ENCODE results near the gene ITPR2.
"Not testable (repeated sequence)": the region's sequence is repeated elsewhere in the genome, so short reads cannot be mapped to it uniquely, and the experiment has no call there.

Gene ITPR2

DNA sequence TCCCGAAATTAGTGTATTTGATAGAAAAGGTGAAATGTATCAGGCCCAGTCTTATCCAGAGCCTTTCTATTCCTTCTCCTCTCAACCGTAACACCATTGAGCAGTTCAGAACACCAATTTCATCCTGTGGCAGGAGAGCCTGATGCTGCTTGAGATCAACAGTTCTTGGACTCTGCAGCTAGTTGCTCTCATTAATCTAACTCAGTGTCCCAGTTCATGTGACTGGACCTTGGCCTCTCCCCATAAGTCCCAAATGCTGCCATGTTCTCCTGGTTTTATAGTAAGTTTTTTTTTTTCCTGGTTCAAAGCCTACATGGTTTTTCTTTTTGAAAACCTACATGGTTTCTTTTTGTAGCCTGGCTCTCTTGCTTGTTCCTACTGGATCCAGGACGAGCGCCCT is 293.9 kb downstream of the ITPR2 start:
- Mint-ChIP-seq H3K4me3 (no peak overlapping the region), H3K27ac (no peak overlapping the region), H3K27me3 (no peaks in the 10 kb centered on the region), H3K4me1 (no peaks in the 10 kb centered on the region), H3K9me3 (peaks cover 0 to 4% of the 10 kb centered on the region in 2 donors)
- DNase-seq: no peak
- ATAC-seq: no peak

DNA sequence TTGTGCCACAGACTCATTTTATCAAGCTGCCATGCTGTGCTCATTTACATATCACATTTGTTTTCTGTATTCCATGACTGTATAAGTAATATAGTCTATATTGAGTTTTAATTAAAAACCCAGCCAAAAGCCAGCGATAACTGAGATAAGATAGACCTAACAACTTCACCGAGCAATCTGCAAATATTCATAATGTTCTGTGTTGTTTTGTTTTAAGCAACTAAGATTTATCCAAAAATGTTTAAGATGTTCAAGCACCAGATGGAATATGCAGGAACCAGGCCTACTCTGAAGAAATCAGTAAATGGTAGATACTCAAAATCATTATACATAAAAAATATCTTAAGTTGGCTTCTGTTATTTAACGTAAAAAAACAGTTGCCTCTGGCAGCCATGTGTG is 295.3 kb downstream of the ITPR2 start:
- no peak for ATAC-seq
- Mint-ChIP-seq H3K27me3 (no peaks in the 10 kb centered on the region), H3K9me3 (peaks cover 0 to 4% of the 10 kb centered on the region in 2 donors), H3K4me3 (no peak overlapping the region), H3K27ac (no peak overlapping the region), H3K4me1 (no peaks in the 10 kb centered on the region)
- no peak for DNase-seq

DNA sequence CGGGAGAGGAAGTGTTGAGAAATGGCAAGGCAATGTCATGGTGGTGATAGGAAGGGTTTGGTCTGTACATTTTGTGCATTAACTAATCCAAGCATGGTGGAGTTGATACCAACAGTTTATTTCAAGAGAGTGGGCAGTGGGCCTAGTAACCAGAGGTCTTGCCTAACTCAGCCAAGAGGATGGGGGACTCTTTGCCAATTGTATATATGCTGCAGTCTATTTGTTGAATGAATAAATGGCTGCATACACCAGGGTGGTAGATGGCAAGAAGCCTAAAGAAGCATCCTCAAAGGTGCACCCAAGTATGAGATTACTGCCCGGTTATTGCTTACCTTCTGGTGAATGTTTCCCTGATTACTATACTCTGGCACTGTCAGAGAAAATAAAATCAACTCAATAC is 295.9 kb downstream of the ITPR2 start:
- H3K4me3 Mint-ChIP-seq: no peak overlapping the region
- H3K9me3 Mint-ChIP-seq: peaks cover 0 to 4% of the 10 kb centered on the region in 2 donors
- H3K4me1 Mint-ChIP-seq: no peaks in the 10 kb centered on the region
- ATAC-seq: no peak
- H3K27ac Mint-ChIP-seq: no peak overlapping the region
- no peaks in the 10 kb centered on the region for H3K27me3 Mint-ChIP-seq
- no peak for DNase-seq

- no peak overlapping the region for H3K27ac Mint-ChIP-seq
- H3K4me3 Mint-ChIP-seq: no peak overlapping the region
- no peaks in the 10 kb centered on the region for H3K27me3 Mint-ChIP-seq
- DNase-seq (no peak), ATAC-seq (no peak)
- H3K4me1 Mint-ChIP-seq: no peaks in the 10 kb centered on the region
- peaks cover 0 to 4% of the 10 kb centered on the region in 2 donors for H3K9me3 Mint-ChIP-seq
Measured at GRCh38 chr12:26535826-26536225, 297.2 kb downstream of the ITPR2 start.

DNA sequence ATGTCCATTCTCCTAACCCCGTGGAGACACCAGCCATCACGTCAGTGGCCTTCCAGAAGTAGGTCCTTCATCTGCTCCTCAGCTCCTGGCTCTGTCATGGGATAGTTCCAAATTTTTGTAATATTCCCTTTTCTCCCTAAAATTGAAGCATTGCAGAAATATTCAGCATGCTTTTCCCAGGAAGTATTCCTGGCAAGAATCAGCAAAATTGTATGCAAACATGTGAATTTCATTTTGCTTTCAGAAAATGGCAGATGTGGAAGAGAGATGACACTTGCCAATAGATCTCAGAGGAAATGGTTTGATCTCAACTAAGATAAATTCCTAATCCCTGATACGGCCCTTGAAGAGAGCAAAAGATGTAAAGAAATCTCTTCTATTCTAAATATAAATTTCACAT is 298.9 kb downstream of the ITPR2 start:
- H3K4me1 Mint-ChIP-seq: no peaks in the 10 kb centered on the region
- no peak overlapping the region for H3K27ac Mint-ChIP-seq
- H3K9me3 Mint-ChIP-seq: peaks cover 3 to 5% of the 10 kb centered on the region in 2 donors
- H3K27me3 Mint-ChIP-seq: no peaks in the 10 kb centered on the region
- ATAC-seq: no peak
- no peak for DNase-seq
- no peak overlapping the region for H3K4me3 Mint-ChIP-seq

- Mint-ChIP-seq H3K9me3 (peaks cover 9 to 10% of the 10 kb centered on the region in 2 donors), H3K4me1 (no peaks in the 10 kb centered on the region), H3K4me3 (no peak overlapping the region), H3K27ac (no peak overlapping the region), H3K27me3 (no peaks in the 10 kb centered on the region)
- DNase-seq: no peak
- ATAC-seq: no peak
Measured at GRCh38 chr12:26533211-26533610, 299.8 kb downstream of the ITPR2 start.

- Mint-ChIP-seq H3K27me3 (no peaks in the 10 kb centered on the region), H3K9me3 (peaks cover 18 to 24% of the 10 kb centered on the region in 2 donors), H3K27ac (no peak overlapping the region), H3K4me3 (no peak overlapping the region), H3K4me1 (no peaks in the 10 kb centered on the region)
- DNase-seq: no peak
- ATAC-seq: no peak
Measured at GRCh38 chr12:26530461-26530860, 302.5 kb downstream of the ITPR2 start.

DNA sequence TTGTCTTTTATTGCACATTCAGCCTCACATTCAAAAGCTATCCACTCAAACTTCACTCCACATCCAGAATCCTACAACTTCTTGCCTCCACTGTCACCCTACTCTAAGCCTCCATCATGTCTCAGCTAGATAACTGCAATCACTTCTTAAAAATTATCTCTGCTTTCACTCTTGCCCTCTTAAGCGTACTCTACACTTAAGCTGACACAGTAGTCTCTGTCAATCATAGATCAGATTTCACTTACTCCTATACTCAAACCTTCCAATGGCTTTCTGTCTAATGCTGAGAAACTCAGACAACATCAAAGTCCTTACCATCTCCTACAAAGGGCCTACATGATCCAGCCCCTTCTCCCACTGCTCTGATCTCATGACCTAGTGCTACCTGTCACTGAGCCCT is 304.1 kb downstream of the ITPR2 start:
- H3K27me3 Mint-ChIP-seq: no peaks in the 10 kb centered on the region
- H3K27ac Mint-ChIP-seq: peak overlapping the region in 1 of 2 donors; percentile 12
- no peaks in the 10 kb centered on the region for H3K4me1 Mint-ChIP-seq
- DNase-seq: no peak
- no peak for ATAC-seq
- peaks cover 20 to 27% of the 10 kb centered on the region in 2 donors for H3K9me3 Mint-ChIP-seq
- H3K4me3 Mint-ChIP-seq: no peak overlapping the region

DNA sequence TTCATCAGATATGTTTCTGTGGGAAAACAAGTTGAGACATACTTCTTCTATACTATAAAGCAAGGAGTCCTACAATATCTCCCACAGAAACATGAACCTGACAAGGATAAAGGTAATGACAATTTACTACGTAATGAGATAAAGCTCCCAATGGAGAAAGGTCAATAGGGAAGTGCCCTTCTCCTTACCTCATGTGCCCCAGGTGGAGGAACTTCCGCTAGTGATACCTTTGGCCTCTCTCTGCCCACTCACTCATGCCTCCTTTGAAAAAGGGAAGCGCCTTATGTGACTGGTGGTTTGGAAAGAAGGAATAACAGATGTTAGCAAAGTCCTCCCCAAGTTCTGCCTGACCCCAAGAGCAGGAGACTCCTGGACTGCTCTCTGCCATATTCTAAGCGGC is 305.3 kb downstream of the ITPR2 start:
- H3K27ac Mint-ChIP-seq: no peak overlapping the region
- no peaks in the 10 kb centered on the region for H3K27me3 Mint-ChIP-seq
- no peaks in the 10 kb centered on the region for H3K4me1 Mint-ChIP-seq
- H3K9me3 Mint-ChIP-seq: peaks cover 20 to 27% of the 10 kb centered on the region in 2 donors
- H3K4me3 Mint-ChIP-seq: no peak overlapping the region
- ATAC-seq (no peak), DNase-seq (no peak)

DNA sequence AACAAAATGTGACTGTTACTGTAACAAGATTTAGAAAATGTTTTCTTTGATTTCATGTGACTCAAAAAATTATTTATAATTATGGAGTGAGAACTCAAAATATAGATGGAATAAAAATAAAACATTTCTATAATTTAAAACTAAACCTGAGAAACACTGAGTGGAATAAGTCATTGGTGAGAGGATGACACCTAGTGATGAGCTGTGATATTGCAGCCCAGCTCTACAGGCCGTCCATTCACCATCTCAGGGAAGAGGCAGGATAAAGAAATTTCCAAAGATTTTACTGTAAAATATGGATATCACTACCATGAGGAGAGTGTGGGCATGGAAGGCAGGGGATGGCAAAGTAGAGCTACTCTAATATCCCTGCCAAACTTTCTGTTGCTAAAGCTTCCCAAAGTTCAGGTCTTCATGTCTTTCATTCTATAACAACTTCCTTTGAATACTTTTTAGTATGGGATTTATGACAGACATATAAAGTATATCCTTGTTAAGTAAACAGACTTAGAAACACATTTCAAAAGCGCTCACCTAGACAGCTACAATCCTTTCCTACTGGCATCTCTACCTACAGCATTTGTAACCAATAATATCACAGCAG is 308.0 kb downstream of the ITPR2 start:
- H3K27me3 Mint-ChIP-seq: no peaks in the 10 kb centered on the region
- ATAC-seq (no peak), DNase-seq (no peak)
- H3K4me1 Mint-ChIP-seq: peaks cover 16% of the 10 kb centered on the region
- no peak overlapping the region for H3K4me3 Mint-ChIP-seq
- no peak overlapping the region for H3K27ac Mint-ChIP-seq
- H3K9me3 Mint-ChIP-seq: peaks cover 20 to 27% of the 10 kb centered on the region in 2 donors

- DNase-seq (no peak), ATAC-seq (no peak)
- H3K27ac Mint-ChIP-seq: no peak overlapping the region
- H3K27me3 Mint-ChIP-seq: no peaks in the 10 kb centered on the region
- H3K4me1 Mint-ChIP-seq: peaks cover 16% of the 10 kb centered on the region
- H3K9me3 Mint-ChIP-seq: peaks cover 16 to 20% of the 10 kb centered on the region in 2 donors
- no peak overlapping the region for H3K4me3 Mint-ChIP-seq
Measured at GRCh38 chr12:26523708-26524150, 309.3 kb downstream of the ITPR2 start.

DNA sequence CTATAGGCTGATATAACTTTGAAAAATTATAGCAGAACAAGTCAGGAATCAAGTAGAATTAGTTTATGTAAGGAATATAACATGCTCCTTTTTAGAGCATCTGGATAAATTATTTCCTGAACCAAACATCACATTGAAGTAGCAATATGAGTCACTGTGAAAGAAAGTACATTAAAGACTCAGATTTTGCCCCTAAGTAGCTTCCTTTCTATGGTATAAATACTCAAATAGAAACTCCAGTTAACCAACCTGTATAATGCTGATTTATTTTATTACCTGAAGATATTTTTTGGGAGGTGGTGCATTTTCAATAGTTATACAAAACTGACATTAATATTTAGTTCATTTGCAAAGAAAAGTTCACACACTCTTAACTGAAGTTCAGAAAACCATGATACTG is 312.1 kb downstream of the ITPR2 start:
- no peak for DNase-seq
- peaks cover 16% of the 10 kb centered on the region for H3K4me1 Mint-ChIP-seq
- no peaks in the 10 kb centered on the region for H3K27me3 Mint-ChIP-seq
- H3K9me3 Mint-ChIP-seq: peaks cover 6 to 7% of the 10 kb centered on the region in 2 donors
- H3K4me3 Mint-ChIP-seq: no peak overlapping the region
- peak; percentile 81 for ATAC-seq
- no peak overlapping the region for H3K27ac Mint-ChIP-seq

GRCh38 chr12:26520109-26520508 is 312.9 kb downstream of the ITPR2 start:
- H3K4me3 Mint-ChIP-seq: no peak overlapping the region
- ATAC-seq (no peak), DNase-seq (no peak)
- H3K4me1 Mint-ChIP-seq: peaks cover 16% of the 10 kb centered on the region
- H3K9me3 Mint-ChIP-seq: no peaks in the 10 kb centered on the region
- H3K27ac Mint-ChIP-seq: no peak overlapping the region
- no peaks in the 10 kb centered on the region for H3K27me3 Mint-ChIP-seq

DNA sequence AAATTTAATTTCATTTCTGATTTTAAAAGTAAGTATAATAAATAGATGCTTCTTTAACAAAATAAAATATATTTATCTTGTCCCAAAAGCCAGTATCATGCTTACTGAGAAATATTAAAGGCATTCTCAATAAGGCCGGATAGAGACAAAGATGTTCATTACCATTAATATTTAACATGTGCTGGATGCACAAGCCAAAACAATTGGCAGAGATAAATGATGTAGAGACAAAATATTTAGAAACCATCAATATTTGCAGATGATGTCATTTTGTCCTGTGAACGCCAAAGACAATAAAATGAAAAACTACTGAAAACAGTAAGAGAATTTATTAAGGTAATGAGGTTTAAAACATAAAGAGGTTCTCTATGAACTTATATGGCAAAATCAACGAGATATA is 313.5 kb downstream of the ITPR2 start:
- no peak for DNase-seq
- H3K4me3 Mint-ChIP-seq: no peak overlapping the region
- no peaks in the 10 kb centered on the region for H3K9me3 Mint-ChIP-seq
- ATAC-seq: no peak
- no peak overlapping the region for H3K27ac Mint-ChIP-seq
- no peaks in the 10 kb centered on the region for H3K27me3 Mint-ChIP-seq
- peaks cover 16% of the 10 kb centered on the region for H3K4me1 Mint-ChIP-seq

DNA sequence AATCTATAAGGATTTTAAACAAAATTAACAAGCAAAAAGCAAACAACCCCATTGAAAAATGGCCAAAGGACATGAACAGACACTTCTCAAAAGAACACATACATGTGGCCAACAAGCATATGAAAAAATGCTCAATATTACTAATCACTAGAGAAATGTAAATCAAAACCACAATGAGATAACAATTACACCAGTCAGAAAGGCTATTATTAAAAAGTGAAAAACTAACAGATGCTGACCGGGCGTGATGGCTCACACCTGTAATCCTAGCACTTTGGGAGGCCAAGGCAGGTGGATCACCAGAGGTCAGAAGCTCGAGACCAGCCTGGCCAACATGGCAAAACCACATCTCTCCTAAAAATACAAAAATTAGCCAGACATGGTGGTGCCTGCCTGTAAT is 315.7 kb downstream of the ITPR2 start:
- not testable (repeated sequence) for H3K27ac Mint-ChIP-seq, H3K27me3 Mint-ChIP-seq, DNase-seq, H3K9me3 Mint-ChIP-seq, H3K4me3 Mint-ChIP-seq
- peak; percentile 35 for ATAC-seq
- H3K4me1 Mint-ChIP-seq: peaks cover 16% of the 10 kb centered on the region

DNA sequence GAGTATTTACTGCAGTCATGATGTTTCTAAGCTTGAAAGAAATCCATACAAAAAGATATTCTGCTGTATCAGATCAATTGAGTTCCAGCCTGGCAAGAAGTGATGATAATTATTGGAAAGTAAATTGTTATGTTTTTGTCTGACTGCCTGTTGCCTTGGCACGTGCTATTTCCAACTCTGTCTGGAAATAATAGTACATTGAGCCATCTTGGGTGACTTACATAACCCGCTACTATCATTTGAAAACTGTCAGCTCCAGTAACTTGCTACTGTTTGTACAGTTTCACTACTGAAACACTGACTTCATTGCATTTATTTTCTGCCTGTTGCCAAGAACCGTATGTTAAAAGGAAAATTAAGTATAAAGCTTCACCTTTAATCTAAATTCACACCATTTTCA is 318.6 kb downstream of the ITPR2 start:
- H3K4me1 Mint-ChIP-seq: no peaks in the 10 kb centered on the region
- no peaks in the 10 kb centered on the region for H3K27me3 Mint-ChIP-seq
- DNase-seq (no peak), ATAC-seq (no peak)
- H3K27ac Mint-ChIP-seq: peak overlapping the region in 1 of 2 donors; percentile 20
- H3K4me3 Mint-ChIP-seq: no peak overlapping the region
- no peaks in the 10 kb centered on the region for H3K9me3 Mint-ChIP-seq

DNA sequence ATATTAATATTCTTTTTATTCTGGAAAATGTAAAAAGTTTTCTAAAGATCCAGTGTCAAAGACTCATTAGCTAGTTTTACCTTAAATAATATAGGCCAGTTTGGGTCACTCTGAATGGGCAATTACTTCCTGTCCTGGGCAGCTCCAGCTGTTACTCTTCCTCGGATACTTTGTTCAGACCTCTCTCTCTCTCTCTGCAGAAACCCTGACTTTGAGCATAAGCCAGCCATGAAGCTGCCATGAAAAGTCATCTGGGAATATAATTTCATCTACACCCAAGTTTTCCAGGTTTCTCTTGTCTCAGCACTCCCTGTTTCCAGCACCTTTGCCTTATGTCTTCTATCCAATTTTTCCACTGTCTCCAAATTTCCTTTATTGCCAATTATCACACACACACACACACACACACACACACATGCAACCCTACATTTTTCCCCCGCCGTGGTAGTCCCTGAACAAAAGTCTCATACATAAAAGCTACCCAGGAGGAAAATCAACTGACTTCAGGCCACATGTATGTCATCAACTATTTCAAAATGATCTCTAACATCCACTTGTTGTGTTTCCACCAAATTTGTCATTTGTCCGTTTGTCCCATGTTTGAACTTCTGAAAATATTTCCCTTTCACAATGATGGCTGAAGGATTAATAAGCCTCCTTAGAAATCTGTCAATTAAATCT is 319.5 kb downstream of the ITPR2 start:
- H3K4me3 Mint-ChIP-seq: no peak overlapping the region
- no peaks in the 10 kb centered on the region for H3K4me1 Mint-ChIP-seq
- ATAC-seq: no peak
- H3K27me3 Mint-ChIP-seq: no peaks in the 10 kb centered on the region
- no peak overlapping the region for H3K27ac Mint-ChIP-seq
- no peak for DNase-seq
- no peaks in the 10 kb centered on the region for H3K9me3 Mint-ChIP-seq

All from stimulated activated naive CD8-positive, alpha-beta T cell treated with anti-CD3 and anti-CD28 coated beads, Interleukin-15, amount 100 ng/mL, for 72 hours (primary cell).